ENCODE measurements around the gene AP5B1. TPM values are rescaled to one million over a fixed set of nuclear protein-coding genes. Genes with fewer than 3 reads are reported as not detected.

AP5B1 gene
- total and polyA plus RNA-seq, 8 donors, result 3.6 to 44.9 (median 12.4) TPM

DNA sequence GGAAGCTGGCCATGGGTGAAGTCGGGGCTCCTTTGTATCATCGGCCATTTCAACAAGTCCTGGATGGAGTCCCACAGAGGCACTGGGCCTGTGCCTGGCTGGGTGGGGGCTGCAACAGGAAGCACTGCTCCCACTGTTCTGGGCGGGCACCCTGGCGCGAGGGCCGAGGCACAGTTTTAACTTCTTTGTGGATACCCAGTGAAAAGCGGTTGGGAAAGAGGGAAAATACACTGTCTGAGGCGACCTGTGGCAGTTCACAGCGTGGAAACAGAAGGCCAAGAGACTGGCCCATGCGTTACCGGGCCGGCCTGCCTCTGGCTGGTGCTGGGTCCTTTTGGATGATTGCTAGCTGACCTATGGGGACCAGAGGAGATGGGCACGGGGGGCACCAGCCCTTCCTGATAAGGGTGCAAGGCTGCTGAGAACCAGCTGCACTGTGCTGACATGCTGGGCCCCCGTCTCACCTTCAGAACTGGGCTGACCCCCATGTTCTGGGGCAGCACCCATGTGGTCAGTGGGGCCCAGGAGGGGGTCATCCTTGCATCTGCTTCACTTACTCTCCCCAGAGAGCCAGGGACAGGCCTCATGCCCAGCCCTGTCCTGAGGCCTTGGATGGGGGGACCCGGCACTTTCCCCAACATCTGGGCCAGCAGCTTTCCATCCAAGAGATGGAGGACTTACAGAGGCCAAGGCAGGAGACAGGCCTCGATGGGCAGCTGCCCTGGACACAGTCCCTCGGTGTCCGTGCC, 10.3 kb upstream of the AP5B1 start:
- intact Hi-C loops (cut with DNase I; ENCODE audit: low total_unique reads), result no loop called here
- peaks cover 29 to 75% (median 75%) of the 10 kb centered on the region in 4 donors for H3K4me1 ChIP-seq
- H3K9me3 ChIP-seq, result no peaks in the 10 kb centered on the region
- peaks cover 17 to 56% (median 28%) of the 10 kb centered on the region in 3 donors for H3K27me3 ChIP-seq
- peak overlapping the region in 1 of 5 donors; percentile 42 for H3K27ac ChIP-seq
- no peak overlapping the region for H3K4me3 ChIP-seq
- peaks cover 0 to 11% (median 0%) of the 10 kb centered on the region in 4 donors for H3K36me3 ChIP-seq
- 78 to 93% (median 87%) methylated on average over 17 to 18 of the region's 18 CpGs for WGBS, 5 donors
- DNase-seq, result no peak
- TF ChIP-seq, protein P1, sequence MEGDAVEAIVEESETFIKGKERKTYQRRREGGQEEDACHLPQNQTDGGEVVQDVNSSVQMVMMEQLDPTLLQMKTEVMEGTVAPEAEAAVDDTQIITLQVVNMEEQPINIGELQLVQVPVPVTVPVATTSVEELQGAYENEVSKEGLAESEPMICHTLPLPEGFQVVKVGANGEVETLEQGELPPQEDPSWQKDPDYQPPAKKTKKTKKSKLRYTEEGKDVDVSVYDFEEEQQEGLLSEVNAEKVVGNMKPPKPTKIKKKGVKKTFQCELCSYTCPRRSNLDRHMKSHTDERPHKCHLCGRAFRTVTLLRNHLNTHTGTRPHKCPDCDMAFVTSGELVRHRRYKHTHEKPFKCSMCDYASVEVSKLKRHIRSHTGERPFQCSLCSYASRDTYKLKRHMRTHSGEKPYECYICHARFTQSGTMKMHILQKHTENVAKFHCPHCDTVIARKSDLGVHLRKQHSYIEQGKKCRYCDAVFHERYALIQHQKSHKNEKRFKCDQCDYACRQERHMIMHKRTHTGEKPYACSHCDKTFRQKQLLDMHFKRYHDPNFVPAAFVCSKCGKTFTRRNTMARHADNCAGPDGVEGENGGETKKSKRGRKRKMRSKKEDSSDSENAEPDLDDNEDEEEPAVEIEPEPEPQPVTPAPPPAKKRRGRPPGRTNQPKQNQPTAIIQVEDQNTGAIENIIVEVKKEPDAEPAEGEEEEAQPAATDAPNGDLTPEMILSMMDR (IDR thresholded peaks at IDR 0.05), result no peak
- no peak for TF ChIP-seq POLR2AphosphoS5 (IDR thresholded peaks at IDR 0.05)
- no peak for TF ChIP-seq POLR2A (IDR thresholded peaks at IDR 0.05)
- no peak for TF ChIP-seq EP300 (IDR thresholded peaks at IDR 0.05)

DNA sequence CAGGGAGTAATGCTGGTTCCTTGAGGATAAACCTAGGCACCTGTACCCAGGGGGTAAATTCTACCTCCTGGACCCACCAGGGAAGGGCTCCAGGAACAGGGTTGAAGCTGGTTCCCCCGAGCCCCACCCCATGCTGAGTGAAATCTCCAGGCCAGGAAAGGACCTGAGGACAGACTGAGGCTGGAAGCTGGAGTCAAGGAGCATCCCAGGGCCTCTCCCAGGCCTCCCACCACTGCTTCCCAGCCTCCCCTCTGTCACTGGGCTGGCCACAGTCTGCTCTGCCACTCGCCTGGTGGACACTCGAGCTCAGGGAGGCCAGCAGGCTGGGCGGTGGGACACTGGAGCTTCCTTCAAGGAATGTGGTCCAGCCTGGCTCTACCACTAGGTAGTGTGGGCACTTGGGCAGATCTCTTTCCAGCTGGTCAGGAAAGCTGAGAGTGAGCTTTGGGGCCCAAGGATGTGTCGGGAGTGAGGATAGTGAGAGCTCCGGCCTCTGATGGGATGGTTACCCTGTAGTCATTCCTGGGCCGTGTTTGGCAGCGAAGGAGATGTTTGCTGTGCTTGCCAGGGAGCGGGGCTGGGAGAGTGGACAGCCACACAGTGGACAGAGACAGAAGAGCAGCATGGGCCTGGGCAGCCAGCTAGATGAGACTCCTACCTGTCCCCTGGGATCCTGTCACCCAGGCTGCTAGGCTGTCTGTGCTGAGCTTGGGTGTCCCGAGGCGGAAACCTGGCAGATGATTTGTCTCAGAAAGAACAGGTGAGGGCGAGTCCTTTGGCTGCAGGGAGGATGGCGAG, 9.5 kb upstream of the AP5B1 start:
- peaks cover 0 to 8% (median 0%) of the 10 kb centered on the region in 4 donors for H3K36me3 ChIP-seq
- H3K4me3 ChIP-seq, result no peak overlapping the region
- no peak for TF ChIP-seq EP300 (IDR thresholded peaks at IDR 0.05)
- no peak for TF ChIP-seq POLR2AphosphoS5 (IDR thresholded peaks at IDR 0.05)
- no peak for TF ChIP-seq POLR2A (IDR thresholded peaks at IDR 0.05)
- TF ChIP-seq, protein P1 (IDR thresholded peaks at IDR 0.05), result no peak
- no peak for DNase-seq
- H3K9me3 ChIP-seq, result no peaks in the 10 kb centered on the region
- H3K27ac ChIP-seq, result no peak overlapping the region
- WGBS, 5 donors, result 69 to 96% (median 71%) methylated on average over 9 to 13 of the region's 13 CpGs
- peaks cover 19 to 64% (median 33%) of the 10 kb centered on the region in 3 donors for H3K27me3 ChIP-seq
- intact Hi-C loops (cut with DNase I; ENCODE audit: low total_unique reads), result no loop called here
- H3K4me1 ChIP-seq, result peaks cover 31 to 82% (median 78%) of the 10 kb centered on the region in 4 donors

- intact Hi-C loops (cut with DNase I; ENCODE audit: low total_unique reads), result no loop called here
- H3K9me3 ChIP-seq, result no peaks in the 10 kb centered on the region
- H3K4me3 ChIP-seq, result no peak overlapping the region
- DNase-seq, result no peak
- TF ChIP-seq POLR2AphosphoS5 (IDR thresholded peaks at IDR 0.05) (no peak), POLR2A (IDR thresholded peaks at IDR 0.05) (no peak), EP300 (IDR thresholded peaks at IDR 0.05) (no peak)
- TF ChIP-seq, protein P1 (IDR thresholded peaks at IDR 0.05), result no peak
- H3K36me3 ChIP-seq, result no peaks in the 10 kb centered on the region
- peak overlapping the region in 4 of 5 donors; percentile 27 to 74 (median 50) for H3K27ac ChIP-seq
- peaks cover 31 to 82% (median 78%) of the 10 kb centered on the region in 4 donors for H3K4me1 ChIP-seq
- H3K27me3 ChIP-seq, result peaks cover 19 to 64% (median 33%) of the 10 kb centered on the region in 3 donors
- WGBS, 5 donors, result 62 to 75% (median 67%) methylated on average over 11 to 14 of the region's 14 CpGs
These were observed 8.7 kb upstream of the AP5B1 start for GRCh38 chr11:65789230-65790103.
